ENCODE results near the gene UTP15.

GRCh38 chr5:73564018-73564417 lies 1.5 kb upstream of the UTP15 start:
- TF ChIP-seq POLR2A (IDR thresholded peaks at IDR 0.05; ENCODE audit: low read length) (no peak), GATA1 (IDR thresholded peaks at IDR 0.05; ENCODE audit: low read depth, low read length) (no peak)
